ENCODE results near the gene WDR46.

WDR46 gene

GRCh38 chr6:33288921-33289783, at the start of gene WDR46, which contains the start of gene PFDN6:
TSS of gene WDR46 (minus strand) at chr6:33289239. CDS start at chr6:33289170, 69 bp downstream.
TSS of gene PFDN6 (plus strand) at chr6:33289601. CDS start at chr6:33289857, 256 bp downstream.
- H3K9me3 Mint-ChIP-seq, result no peaks in the 10 kb centered on the region
- H3K27me3 Mint-ChIP-seq (ENCODE audit: low read depth), result no peaks in the 10 kb centered on the region

GRCh38 chr6:33336495-33336894, 47.5 kb upstream of the WDR46 start:
- no peak overlapping the region for H3K27ac Mint-ChIP-seq
- H3K4me3 Mint-ChIP-seq, result no peak overlapping the region
- no peaks in the 10 kb centered on the region for H3K4me1 Mint-ChIP-seq
- H3K9me3 Mint-ChIP-seq, result no peaks in the 10 kb centered on the region
- H3K36me3 Mint-ChIP-seq (ENCODE audit: low read depth), result no peaks in the 10 kb centered on the region
- TF ChIP-seq CTCF (IDR thresholded peaks at IDR 0.05; ENCODE audit: unreplicated experiment in 3 of 3), result no peak
- H3K27me3 Mint-ChIP-seq (ENCODE audit: low read depth), result no peaks in the 10 kb centered on the region

More at GRCh38 chr6:33288921-33289783, at the start of gene WDR46, which contains the start of gene PFDN6:
- no peak for TF ChIP-seq CTCF (IDR thresholded peaks at IDR 0.05; ENCODE audit: unreplicated experiment in 3 of 3)
- peaks cover 31% of the 10 kb centered on the region for H3K4me1 Mint-ChIP-seq
- H3K27ac Mint-ChIP-seq, result peak within 1 kb of the TSS; percentile 56 to 69 (median 66)
- H3K4me3 Mint-ChIP-seq, result peak within 1 kb of the TSS; percentile 96 to 98 (median 98)
- peaks cover 35% of the 10 kb centered on the region for H3K36me3 Mint-ChIP-seq (ENCODE audit: low read depth)

GRCh38 chr6:33335916-33336315, 46.9 kb upstream of the WDR46 start:
- Mint-ChIP-seq H3K27ac (no peak overlapping the region), H3K9me3 (no peaks in the 10 kb centered on the region), H3K4me3 (no peak overlapping the region), H3K27me3 (ENCODE audit: low read depth) (peaks cover 2% of the 10 kb centered on the region), H3K4me1 (no peaks in the 10 kb centered on the region), H3K36me3 (ENCODE audit: low read depth) (no peaks in the 10 kb centered on the region)
- TF ChIP-seq CTCF (IDR thresholded peaks at IDR 0.05; ENCODE audit: unreplicated experiment in 3 of 3), result no peak

GRCh38 chr6:33333666-33334065, 44.6 kb upstream of the WDR46 start:
- Mint-ChIP-seq H3K4me3 (no peak overlapping the region), H3K9me3 (no peaks in the 10 kb centered on the region), H3K27ac (no peak overlapping the region), H3K27me3 (ENCODE audit: low read depth) (peaks cover 7% of the 10 kb centered on the region), H3K36me3 (ENCODE audit: low read depth) (no peaks in the 10 kb centered on the region), H3K4me1 (no peaks in the 10 kb centered on the region)
- TF ChIP-seq CTCF (IDR thresholded peaks at IDR 0.05; ENCODE audit: unreplicated experiment in 3 of 3), result no peak

GRCh38 chr6:33330736-33331135, 41.7 kb upstream of the WDR46 start:
- Mint-ChIP-seq H3K9me3 (no peaks in the 10 kb centered on the region), H3K36me3 (ENCODE audit: low read depth) (no peaks in the 10 kb centered on the region), H3K27ac (no peak overlapping the region), H3K27me3 (ENCODE audit: low read depth) (peaks cover 7% of the 10 kb centered on the region), H3K4me3 (no peak overlapping the region), H3K4me1 (no peaks in the 10 kb centered on the region)
- no peak for TF ChIP-seq CTCF (IDR thresholded peaks at IDR 0.05; ENCODE audit: unreplicated experiment in 3 of 3)
